Spleen (tissue), 7 donors: ENCODE data around the gene SLC7A9.

Experiments used
- POLR2A ChIP-seq, 3 donors: fragments of 450-650 bp; IDR thresholded peaks; one replicate each; pipeline ENCODE4 v1.5.1; 2017; ENCODE audit warnings: antibody characterized with exemption in 3 of 3, mild to moderate bottlenecking in 1 of 3
- POLR2AphosphoS5 ChIP-seq, 3 donors: sonication (generic); formaldehyde crosslinking; IDR thresholded peaks; one replicate each; pipeline ENCODE4 v1.5.1; 2017; ENCODE audit warnings: antibody characterized with exemption in 3 of 3
- TF ChIP-seq, protein P1 (sequence below), 11 experiments: fragments of 200-600 bp in 7 of 11; fragments of 450-650 bp in 4 of 11; sonication (generic) in 4 of 11; IDR thresholded peaks in 8 of 11; conservative IDR thresholded peaks in 3 of 11; 1 replicate in 7 of 11; 2 replicates in 4 of 11; pipeline versions ENCODE4 v1.4.0 to v1.8.0; 2016 to 2021; ENCODE audit warnings: antibody characterized with exemption in 11 of 11, inconsistent platforms in 4 of 11, mild to moderate bottlenecking in 1 of 11
- donor health status: DM: no; HTN: no; CAD: no; lungs with moderate emphysema.
- donor health status: DM: no; HTN: no; CAD: no.
- donor health status: DM: no; HTN: no; CAD: no.

DNA sequence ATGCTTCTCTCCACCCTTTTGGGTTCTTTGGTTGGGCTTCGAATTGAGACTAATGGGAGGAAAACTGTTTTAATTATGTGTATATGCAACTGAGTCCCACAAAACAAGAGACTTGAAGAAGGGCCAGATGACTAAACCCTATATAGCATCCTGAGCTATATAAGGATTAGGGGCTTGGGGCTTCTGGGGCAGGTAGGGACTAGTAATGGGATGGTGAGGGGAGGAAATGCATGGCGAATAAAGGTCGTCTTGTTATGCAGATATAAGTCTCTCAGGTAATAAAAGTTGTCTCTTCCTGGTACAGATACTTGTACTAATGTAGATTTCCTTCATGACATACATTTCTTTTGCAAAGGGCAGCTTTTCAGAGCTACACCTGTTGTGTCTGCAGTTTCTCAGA lies 2.8 kb upstream of the SLC7A9 start:
- TF ChIP-seq, protein P1, sequence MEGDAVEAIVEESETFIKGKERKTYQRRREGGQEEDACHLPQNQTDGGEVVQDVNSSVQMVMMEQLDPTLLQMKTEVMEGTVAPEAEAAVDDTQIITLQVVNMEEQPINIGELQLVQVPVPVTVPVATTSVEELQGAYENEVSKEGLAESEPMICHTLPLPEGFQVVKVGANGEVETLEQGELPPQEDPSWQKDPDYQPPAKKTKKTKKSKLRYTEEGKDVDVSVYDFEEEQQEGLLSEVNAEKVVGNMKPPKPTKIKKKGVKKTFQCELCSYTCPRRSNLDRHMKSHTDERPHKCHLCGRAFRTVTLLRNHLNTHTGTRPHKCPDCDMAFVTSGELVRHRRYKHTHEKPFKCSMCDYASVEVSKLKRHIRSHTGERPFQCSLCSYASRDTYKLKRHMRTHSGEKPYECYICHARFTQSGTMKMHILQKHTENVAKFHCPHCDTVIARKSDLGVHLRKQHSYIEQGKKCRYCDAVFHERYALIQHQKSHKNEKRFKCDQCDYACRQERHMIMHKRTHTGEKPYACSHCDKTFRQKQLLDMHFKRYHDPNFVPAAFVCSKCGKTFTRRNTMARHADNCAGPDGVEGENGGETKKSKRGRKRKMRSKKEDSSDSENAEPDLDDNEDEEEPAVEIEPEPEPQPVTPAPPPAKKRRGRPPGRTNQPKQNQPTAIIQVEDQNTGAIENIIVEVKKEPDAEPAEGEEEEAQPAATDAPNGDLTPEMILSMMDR (IDR thresholded peaks at IDR 0.05 in 8 of 11, conservative IDR thresholded peaks at IDR 0.05 in 3 of 11), result no peak
- TF ChIP-seq POLR2AphosphoS5 (IDR thresholded peaks at IDR 0.05), result no peak
- no peak for TF ChIP-seq POLR2A (IDR thresholded peaks at IDR 0.05)
